ENCODE data around the gene SLC16A12. TPM values are rescaled to one million over a fixed set of nuclear protein-coding genes. Genes with fewer than 3 reads are reported as not detected.

SLC16A12 gene
- total and polyA plus RNA-seq, 2 of the 8 experiments (the other 6 are each of a cell fraction or from before 2014, with no cell fraction given) = 1.6 to 1.9 TPM

DNA sequence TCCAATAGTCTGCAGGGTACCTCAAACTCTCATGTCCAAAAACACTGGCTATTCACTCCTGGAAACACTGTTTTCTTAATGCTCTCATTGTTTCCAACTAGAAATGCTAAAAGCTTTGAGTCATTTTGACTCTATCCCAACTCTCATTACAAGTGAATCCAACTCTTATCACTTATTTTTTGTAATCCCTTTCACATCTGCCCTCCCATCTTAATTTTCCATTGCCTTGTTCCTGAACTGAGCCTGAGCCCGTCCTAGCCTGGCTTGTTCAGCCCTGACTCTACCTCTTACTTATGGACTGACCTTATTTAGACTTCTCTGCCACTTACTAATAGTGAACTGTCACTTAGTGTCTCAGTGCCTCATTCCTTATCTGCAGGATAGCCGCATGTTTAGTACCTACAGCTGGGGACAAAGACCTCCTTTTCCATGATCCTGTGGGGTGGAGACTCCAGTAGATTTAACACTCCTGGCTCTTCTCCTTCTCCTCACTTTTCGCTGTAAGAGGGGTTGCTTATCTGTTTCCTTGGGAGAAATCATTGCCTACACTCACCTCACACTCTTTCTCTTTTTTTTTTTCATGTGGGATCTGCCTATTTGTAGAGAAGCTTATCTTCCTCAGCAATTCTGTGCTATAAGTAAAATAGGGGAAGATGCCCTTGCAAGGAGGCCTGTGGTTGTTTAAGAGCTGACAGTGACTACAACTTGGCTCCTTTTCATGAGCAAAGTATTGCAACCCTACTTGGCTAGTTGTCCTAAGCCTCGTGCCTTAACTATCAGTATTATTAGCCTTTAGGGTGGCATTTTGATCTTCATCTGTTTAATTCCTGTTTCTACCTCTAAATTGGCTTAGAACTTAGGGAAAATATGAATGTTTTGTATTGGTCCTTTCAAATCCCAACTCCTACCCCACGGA lies 56.4 kb downstream of the SLC16A12 start:
- Histone ChIP-seq H3K27ac (ENCODE audit: low read depth, low read length) (no peak overlapping the region), H4K8ac (ENCODE audit: extremely low read depth, insufficient read depth, low read length) (no peak overlapping the region), H2BK12ac (ENCODE audit: low read depth, low read length) (peak overlapping the region; percentile 80; the same call in 1 of the 2 replicates), H3K4me1 (replicated peaks in 1 of 4; ENCODE audit: control insufficient read depth in 3 of 4, insufficient read depth in 4 of 4, low read length in 3 of 4) (peaks cover 0 to 11% (median 4%) of the 10 kb centered on the region in 4 experiments; a peak in 5 of 7 replicates), H2BK20ac (ENCODE audit: low read length) (no peak overlapping the region), H3K27me3 (replicated peaks in 1 of 4; ENCODE audit: control insufficient read depth in 3 of 4, extremely low read depth in 1 of 4, insufficient read depth in 3 of 4, low read length in 3 of 4) (no peaks in the 10 kb centered on the region), H3K4ac (replicated peaks; ENCODE audit: insufficient read length, low read depth, low read length) (no peak overlapping the region), H3K4me3 (ENCODE audit: extremely low read depth in 1 of 4, insufficient read depth in 2 of 4, low read depth in 3 of 4, low read length in 4 of 4) (no peak overlapping the region), H3K9me3 (ENCODE audit: insufficient read depth in 2 of 2, low read depth in 1 of 2, low read length in 1 of 2) (no peaks in the 10 kb centered on the region), H3K23me2 (ENCODE audit: low read depth, low read length) (no peaks in the 10 kb centered on the region), H3K4me2 (ENCODE audit: insufficient read depth in 1 of 2, low read depth in 2 of 2, low read length in 2 of 2) (peak overlapping the region in 1 of 2 experiments; percentile 24; a peak in 1 of 4 replicates), H2BK120ac (replicated peaks; ENCODE audit: low read depth, low read length) (no peak overlapping the region), H3K9ac (replicated peaks in 1 of 4; ENCODE audit: extremely low read depth in 1 of 4, low read depth in 3 of 4, low read length in 3 of 4) (no peak overlapping the region), H3K79me2 (ENCODE audit: control insufficient read depth in 1 of 2, insufficient read depth in 2 of 2, low read length in 2 of 2) (no peaks in the 10 kb centered on the region), H3K56ac (replicated peaks; ENCODE audit: insufficient read length, low read depth, low read length) (no peak overlapping the region), H3K36me3 (ENCODE audit: control insufficient read depth in 2 of 4, insufficient read depth in 4 of 4, low read length in 3 of 4) (peaks cover 0 to 3% (median 0%) of the 10 kb centered on the region in 4 experiments; a peak in 2 of 8 replicates), H2AFZ (ENCODE audit: low read length) (no peak overlapping the region), H3K79me1 (ENCODE audit: low read depth, low read length) (no peaks in the 10 kb centered on the region), H3K14ac (ENCODE audit: insufficient read length) (no peak overlapping the region), H4K91ac (replicated peaks; ENCODE audit: insufficient read length, low read length) (no peak overlapping the region), H3K23ac (ENCODE audit: insufficient read length) (no peak overlapping the region), H4K5ac (ENCODE audit: insufficient read length, low read depth, low read length) (no peak overlapping the region), H2BK15ac (ENCODE audit: low read length) (no peak overlapping the region), H3K18ac (ENCODE audit: extremely low read depth, low read length) (0 out of 2 replicates have a peak overlapping the region, but pooled peaks have one; percentile 43), H2AK5ac (ENCODE audit: low read depth, low read length) (no peak overlapping the region), H4K20me1 (replicated peaks in 1 of 2; ENCODE audit: control insufficient read depth in 1 of 2, insufficient read depth in 2 of 2, low read length in 2 of 2) (no peaks in the 10 kb centered on the region), H2BK5ac (ENCODE audit: low read depth, low read length) (no peak overlapping the region; the same call in 1 of the 2 replicates)
- FAIRE-seq (no peak), DNase-seq (ENCODE audit: low read depth in 1 of 2, low spot score in 2 of 2) (no peak)
- CTCF ChIA-PET (ENCODE audit: partially characterized antibody) = interaction anchor here (0.7 to 2.5 kb wide), 9 partner anchors 10 to 86 kb away, joined by 3 to 11 read pairs (median 3); no protein-coding TSS in a partner anchor
- POLR2A ChIA-PET (ENCODE audit: partially characterized antibody) = no interaction called here
- TF ChIP-seq CHD1 (IDR thresholded peaks at IDR 0.05; ENCODE audit: low read depth, low read length) (no peak), HDAC6 (IDR thresholded peaks at IDR 0.05; ENCODE audit: low read depth, low read length) (no peak), SRF (IDR thresholded peaks at IDR 0.05; ENCODE audit: low read depth, low read length) (no peak), EGR1 (IDR thresholded peaks at IDR 0.05; ENCODE audit: borderline replicate concordance, low read depth, low read length) (no peak)
- WGBS, 2 experiments (ENCODE audit: extremely low coverage in 1 of 2, insufficient coverage in 1 of 2, insufficient read length in 1 of 2, insufficient replicate concordance in 2 of 2, low coverage in 1 of 2, low lambda C conversion rate in 2 of 2, missing lambda C conversion rate in 1 of 2) = 85% methylated on average over 5 of the region's 5 CpGs; no CpG with 5 or more reads in 1 of the 2 experiments

Data from H1 (cell line).